ENCODE measurements around the gene FUOM.

- TF ChIP-seq EZH2 (IDR thresholded peaks at IDR 0.05; ENCODE audit: low read depth, unreplicated experiment) (no peak), CTCF (conservative IDR thresholded peaks at IDR 0.05; ENCODE audit: low read depth in 2 of 2) (no peak), POLR2AphosphoS5 (IDR thresholded peaks at IDR 0.05; ENCODE audit: low read depth) (no peak), ZNF331 (CRISPR knock-in tag; IDR thresholded peaks at IDR 0.05; ENCODE audit: low read depth) (no peak), EZH2phosphoT487 (IDR thresholded peaks at IDR 0.05; ENCODE audit: unreplicated experiment) (no peak)
Observed at GRCh38 chr10:133362846-133363245, 5.0 kb upstream of the FUOM start.

Measured in GM23338 (cell line).